NOMO-1 treated with DMSO at 0.1 percent for 48 hours (cell line): ENCODE results near the gene UBFD1.
A peak's percentile ranks its signal among the peaks of the same experiment; 100 is the strongest.
"Not testable (repeated sequence)": the region's sequence is repeated elsewhere in the genome, so short reads cannot be mapped to it uniquely, and the experiment has no call there.

ENCODE experiments used
- DNase-seq: peaks from one replicate; lab custom pipeline; 2025; ENCODE audit not compliant: unreplicated experiment; lab: John Stamatoyannopoulos, UW

The UBFD1 gene

GRCh38 chr16:23564575-23565363 is 7.2 kb downstream of the UBFD1 start:
- DNase-seq: no peak

GRCh38 chr16:23566724-23567123 is 9.2 kb downstream of the UBFD1 start:
- DNase-seq: no peak

- DNase-seq: no peak
Measured at GRCh38 chr16:23567602-23568001, 10.1 kb downstream of the UBFD1 start.

GRCh38 chr16:23570992-23571632 is 13.6 kb downstream of the UBFD1 start:
- peak; percentile 94 for DNase-seq

- no peak for DNase-seq
Measured at GRCh38 chr16:23571895-23572294, 14.4 kb downstream of the UBFD1 start.

GRCh38 chr16:23572394-23572793 is 14.9 kb downstream of the UBFD1 start:
- DNase-seq: no peak

GRCh38 chr16:23573817-23574216 is 16.3 kb downstream of the UBFD1 start:
- DNase-seq: no peak

- no peak for DNase-seq
Measured at GRCh38 chr16:23575834-23576233, 18.3 kb downstream of the UBFD1 start.

- no peak for DNase-seq
Measured at GRCh38 chr16:23577493-23577892, 20.0 kb downstream of the UBFD1 start.

- peak; percentile 15 for DNase-seq
Measured at GRCh38 chr16:23578101-23578830, 20.7 kb downstream of the UBFD1 start.

- DNase-seq: no peak
Measured at GRCh38 chr16:23579371-23579770, 21.8 kb downstream of the UBFD1 start.

- DNase-seq: no peak
Measured at GRCh38 chr16:23580391-23580790, 22.9 kb downstream of the UBFD1 start.

- no peak for DNase-seq
Measured at GRCh38 chr16:23581764-23582163, 24.2 kb downstream of the UBFD1 start.

- DNase-seq: not testable (repeated sequence)
Measured at GRCh38 chr16:23583271-23583670, 25.7 kb downstream of the UBFD1 start.

- no peak for DNase-seq
Measured at GRCh38 chr16:23584186-23585076, 26.9 kb downstream of the UBFD1 start.

- no peak for DNase-seq
Measured at GRCh38 chr16:23587726-23588125, 30.2 kb downstream of the UBFD1 start.

GRCh38 chr16:23590181-23590580 is 32.7 kb downstream of the UBFD1 start:
- no peak for DNase-seq

GRCh38 chr16:23594186-23594585 is 36.7 kb downstream of the UBFD1 start:
- DNase-seq: no peak

GRCh38 chr16:23595246-23595950 is 37.9 kb downstream of the UBFD1 start:
- DNase-seq: no peak
